NCI-H748 treated with DMSO at 0.1 percent for 48 hours (cell line): ENCODE data around the gene SPON1.

Source experiments
- DNase-seq: peaks from one replicate; lab custom pipeline; 2025; lab: John Stamatoyannopoulos, UW

Gene SPON1

GRCh38 chr11:14036469-14036868 is 73.9 kb downstream of the SPON1 start:
- no peak for DNase-seq

DNA sequence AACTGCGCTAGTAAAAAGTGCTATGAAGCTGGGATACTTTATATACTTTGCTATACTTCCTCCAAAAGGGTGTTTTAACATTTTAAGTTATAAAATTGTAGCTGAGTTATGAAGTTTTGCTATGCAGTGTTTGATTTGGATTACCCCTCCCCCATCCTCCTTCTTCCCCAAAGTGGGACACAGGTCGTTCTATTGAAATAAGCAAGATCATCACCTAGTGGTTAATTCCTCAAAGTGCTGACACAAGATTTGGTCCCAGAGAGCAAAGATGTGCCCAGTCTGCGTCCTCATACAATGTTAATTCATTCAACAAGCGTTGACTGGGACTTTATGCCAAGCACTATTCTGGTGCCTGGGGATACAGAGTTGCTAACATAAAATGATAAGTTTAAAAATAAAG is 78.5 kb downstream of the SPON1 start:
- DNase-seq, result no peak

DNA sequence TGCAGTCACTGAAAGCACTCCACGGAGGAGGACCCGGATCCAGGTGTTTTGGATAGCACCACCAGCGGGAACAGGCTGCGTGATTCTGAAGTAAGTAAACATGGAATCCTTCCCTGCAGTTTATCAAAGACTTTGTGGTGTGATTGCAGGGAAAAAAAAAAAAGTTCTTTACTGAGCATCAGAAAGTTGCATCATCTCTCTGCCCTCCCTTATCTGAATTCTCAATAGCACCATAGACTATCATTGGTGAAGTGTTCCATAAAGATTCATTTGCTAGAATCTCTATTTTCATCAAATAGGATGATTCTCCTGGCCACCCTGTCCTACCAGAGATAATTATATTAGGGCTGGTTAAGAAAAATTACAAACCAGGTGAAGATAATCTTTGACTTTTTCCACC is 79.0 kb downstream of the SPON1 start:
- no peak for DNase-seq

DNA sequence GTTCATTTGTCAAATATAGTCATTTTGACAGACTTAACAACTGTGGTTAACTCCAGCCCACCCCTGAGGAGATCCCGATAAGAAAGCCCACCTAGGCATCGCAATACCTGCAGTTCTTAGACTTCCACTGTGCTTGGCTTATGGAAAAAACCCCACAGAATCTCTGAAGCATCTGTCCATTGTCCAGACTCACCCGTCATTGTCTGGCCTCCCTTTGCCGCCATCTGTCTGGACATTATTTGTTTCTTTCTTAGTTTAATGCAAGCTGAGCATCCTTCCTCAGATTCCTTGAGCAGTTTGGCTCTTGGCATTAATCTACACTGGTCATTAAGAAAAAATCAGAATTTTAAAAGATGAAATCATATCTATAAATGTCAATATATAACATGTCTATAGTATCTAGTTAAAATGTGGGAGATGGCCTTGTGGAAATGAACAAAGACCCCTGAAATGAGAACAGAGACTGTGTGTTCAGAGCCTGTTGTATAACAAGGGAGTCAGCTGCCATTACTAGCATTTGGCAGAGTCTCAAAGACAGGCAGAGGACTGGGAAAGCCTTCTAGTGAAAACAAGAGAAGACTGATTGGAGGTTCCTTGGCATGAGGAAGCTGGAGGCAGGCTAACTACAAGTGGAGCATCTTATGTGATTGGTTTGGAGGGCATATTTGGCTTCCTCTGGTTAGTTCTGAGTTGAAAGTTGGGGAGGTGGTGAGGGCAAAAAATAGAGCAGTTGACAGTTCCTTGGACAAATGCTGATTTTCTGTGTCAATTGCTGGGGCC is 80.4 kb downstream of the SPON1 start:
- DNase-seq, result no peak

GRCh38 chr11:14044916-14045315 is 82.4 kb downstream of the SPON1 start:
- no peak for DNase-seq

DNA sequence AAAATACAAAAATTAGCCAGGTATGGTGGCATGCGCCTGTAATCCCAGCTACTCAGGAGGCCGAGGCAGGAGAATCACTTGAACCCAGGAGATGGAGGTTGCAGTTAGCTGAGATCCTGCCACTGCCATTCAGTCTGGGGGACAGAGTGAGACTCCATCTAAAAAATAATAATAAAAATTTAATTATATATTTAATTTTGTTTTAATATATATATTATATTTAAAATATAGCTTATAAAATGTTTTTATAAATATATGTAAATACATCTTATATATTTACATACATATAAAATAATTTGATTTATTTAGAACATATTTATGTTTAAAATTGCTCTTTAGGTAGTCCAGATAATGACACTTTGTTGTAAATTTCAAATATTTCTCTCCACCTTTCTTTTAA is 82.9 kb downstream of the SPON1 start:
- DNase-seq, result no peak

- DNase-seq, result no peak
These were observed 89.7 kb downstream of the SPON1 start for GRCh38 chr11:14052198-14052597.

GRCh38 chr11:14054116-14055107 is 91.9 kb downstream of the SPON1 start:
- no peak for DNase-seq

DNA sequence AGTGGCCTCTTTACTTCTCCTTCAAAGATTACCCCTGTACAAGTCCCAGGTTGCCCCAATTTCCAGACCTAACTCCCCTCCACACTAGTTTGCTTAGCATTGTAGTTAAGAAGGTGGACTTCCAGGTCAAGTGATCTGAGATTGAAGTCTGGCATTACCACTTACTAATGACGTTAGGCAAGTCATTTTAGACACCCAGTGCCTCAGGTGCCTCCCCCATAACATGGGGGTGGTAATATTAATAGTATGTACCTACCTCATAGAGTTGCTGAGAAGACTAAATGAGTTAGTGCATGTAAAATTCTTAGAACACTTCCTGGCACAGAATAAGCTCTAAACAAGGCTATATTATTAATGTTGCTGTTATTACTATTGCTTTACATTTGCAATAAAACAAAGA is 93.4 kb downstream of the SPON1 start:
- no peak for DNase-seq

DNA sequence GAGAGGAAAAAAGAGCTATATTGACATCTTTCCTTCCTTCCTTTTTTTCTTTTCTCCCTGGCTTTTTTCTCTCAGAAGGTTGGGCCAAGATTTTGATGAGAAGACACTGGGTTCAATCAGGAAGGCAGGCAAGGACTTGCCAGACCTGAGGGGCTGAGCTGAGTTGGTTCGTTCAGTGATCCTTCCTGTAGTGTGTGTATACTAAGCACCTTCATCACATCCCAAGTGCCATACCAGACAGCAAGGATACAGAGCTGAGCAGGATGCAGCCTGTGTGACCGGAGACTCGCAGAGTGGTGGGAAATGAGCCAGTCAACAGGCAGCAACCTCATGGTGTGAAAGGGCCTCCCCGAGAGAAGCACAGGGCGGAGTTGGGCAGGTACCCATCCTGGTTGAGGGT is 95.5 kb downstream of the SPON1 start:
- no peak for DNase-seq

DNA sequence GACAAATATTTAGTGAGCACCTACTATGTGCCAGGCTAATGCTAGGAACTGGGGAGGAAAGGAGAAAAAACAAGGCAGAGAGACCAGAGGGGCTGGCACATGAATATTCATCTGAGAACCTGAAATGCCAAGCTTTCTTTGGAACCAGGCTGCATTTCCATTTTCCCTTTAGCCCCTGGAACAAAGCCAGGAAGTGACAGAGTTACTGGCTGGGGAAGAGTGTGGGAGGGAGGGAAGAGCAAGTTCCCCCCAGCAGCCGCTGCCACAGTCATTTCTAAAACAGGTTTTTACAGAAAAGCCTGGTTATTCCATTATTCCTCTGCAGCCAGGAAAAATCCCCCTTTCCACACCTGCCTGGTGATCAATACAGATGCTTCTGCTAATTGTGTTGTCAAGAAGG is 97.0 kb downstream of the SPON1 start:
- DNase-seq, result no peak

DNA sequence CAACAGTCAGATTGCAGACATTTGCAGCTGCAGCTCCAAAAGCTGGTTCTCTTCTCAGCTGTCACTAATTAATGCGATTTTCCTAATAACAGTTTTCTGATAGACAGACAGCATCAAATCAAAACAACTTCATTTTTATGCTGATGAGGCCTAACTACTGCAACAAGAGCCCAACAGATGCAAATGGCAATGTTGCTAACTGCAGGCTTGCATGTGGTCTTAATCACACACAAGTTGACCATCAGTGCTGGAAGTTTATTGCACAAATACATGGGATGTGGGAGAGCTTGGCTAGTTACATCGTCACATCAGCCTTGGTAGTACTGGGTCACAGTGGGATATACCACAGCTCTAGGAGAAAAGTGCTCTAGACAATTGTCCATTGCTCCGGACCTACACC is 99.2 kb downstream of the SPON1 start:
- DNase-seq, result no peak

GRCh38 chr11:14065141-14065540 is 102.6 kb downstream of the SPON1 start:
- no peak for DNase-seq

- DNase-seq, result no peak
These were observed 103.2 kb downstream of the SPON1 start for GRCh38 chr11:14065681-14066080.

DNA sequence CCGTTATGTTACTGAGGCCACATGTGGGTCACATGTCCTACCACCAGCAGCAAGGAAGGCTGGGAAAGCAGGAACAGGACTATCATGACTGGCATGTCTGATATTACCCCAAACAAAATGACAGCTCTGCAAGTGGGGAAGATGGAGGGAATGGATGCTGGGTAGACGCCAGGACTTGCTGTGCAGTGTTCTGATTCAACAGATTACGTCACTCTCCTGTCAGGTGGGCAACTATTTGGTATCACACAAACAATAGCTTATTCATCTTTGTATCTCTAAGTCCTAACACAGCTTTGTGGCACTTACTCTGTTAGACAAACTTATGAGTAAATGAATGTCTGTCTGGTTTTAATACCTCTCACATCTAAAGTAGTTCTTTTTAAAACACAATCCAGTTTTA is 105.2 kb downstream of the SPON1 start:
- no peak for DNase-seq

DNA sequence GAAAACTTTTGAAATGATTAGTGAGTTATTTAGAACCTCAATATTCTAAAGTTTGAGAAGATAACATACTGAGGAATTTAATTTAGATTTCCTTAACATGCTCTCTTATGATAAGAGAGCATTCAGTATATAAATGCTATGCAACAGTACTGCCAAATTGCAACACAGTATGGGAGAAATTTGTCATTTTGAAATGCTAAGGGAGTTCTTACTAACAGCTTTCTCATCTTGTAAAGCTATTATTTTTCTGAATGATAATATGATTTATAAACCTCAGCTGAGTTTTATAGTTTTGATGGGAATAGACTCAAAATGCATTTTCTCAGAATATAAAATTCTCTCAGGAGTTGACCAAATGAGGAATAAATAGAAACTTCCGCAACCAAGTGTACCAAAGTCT is 108.4 kb downstream of the SPON1 start:
- DNase-seq, result no peak

DNA sequence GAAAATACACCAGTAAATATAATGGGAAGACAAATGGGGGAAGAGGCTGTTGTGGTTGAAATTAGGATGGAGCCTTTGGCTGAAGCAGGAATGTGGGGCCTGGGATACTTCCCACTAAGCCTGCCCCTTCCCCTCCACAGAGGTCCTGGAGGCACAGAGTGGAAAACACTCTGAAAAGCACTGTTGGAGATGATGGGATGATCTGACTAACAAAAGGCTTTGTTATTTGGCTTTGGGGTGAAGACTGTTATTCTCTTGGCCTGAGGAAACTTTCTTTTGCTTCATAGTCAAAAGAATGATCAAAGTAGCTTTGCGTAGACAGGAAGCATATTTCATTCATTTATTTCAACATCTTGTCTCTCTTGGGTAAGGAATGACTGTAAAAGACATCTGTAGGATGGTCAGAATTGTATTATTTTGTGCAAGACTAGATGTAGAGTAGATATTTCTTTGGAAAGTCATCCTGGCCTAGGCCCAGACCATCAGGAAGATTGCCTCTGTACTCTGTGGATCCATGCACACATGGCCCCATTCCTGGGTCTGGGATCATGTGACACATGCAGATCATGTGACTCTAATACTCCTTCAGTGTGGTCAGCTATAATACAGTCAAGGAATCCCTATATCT is 111.4 kb downstream of the SPON1 start:
- DNase-seq, result no peak

GRCh38 chr11:14075118-14076078 is 112.9 kb downstream of the SPON1 start:
- no peak for DNase-seq

GRCh38 chr11:14079011-14079410 is 116.5 kb downstream of the SPON1 start:
- DNase-seq, result no peak

GRCh38 chr11:14079797-14080196 is 117.3 kb downstream of the SPON1 start:
- no peak for DNase-seq

DNA sequence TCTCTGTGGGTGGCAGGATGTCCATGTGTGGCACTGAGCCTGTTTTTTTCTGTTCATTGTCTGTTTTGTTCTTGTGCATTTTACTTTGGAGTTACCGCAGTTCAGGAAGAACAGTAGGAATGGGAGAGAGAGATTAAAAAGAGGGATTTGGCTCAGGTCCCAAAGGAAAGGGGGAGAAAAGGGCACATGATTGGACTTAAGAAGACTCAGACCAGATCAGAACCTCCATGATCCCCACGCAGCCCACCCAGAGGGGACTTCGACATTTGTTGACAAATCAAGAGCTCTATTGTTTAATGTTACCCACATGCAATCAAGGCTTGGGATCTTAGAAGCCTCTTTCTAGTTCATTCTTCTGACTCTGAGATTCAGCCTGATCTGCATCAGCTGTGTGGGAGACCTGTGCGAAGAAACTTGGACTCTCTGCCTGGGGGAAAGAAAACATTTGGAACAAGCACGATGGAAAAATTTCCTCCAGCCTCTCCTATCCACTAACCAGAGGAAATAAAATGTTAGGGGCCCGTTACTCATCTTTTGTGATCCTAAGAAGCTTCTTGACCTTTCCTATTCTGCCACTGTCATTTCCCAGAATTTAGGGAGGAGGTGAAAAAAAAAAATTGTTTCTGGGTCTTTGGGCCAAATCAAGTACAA is 119.2 kb downstream of the SPON1 start:
- no peak for DNase-seq
